Mucosa of descending colon (tissue), 3 donors: Measurements from ENCODE around the gene NTF3. TPM values are rescaled to one million over a fixed set of nuclear protein-coding genes. Genes with fewer than 3 reads are reported as not detected.

Source experiments
- ATAC-seq: fragments of 200-7000 bp; cut with Tn5 transposase; one replicate; pipeline ENCODE4 v1.9.1; 2020; ENCODE audit warnings: mild to moderate bottlenecking, moderate library complexity
- DNase-seq, 3 donors: peaks; one replicate each; pipeline ENCODE4 v3.0.0-alpha.2; 2020
- H3K36me3 ChIP-seq: fragments of 200-600 bp; one replicate; pipeline ENCODE4 v1.8.0; 2021; ENCODE audit warnings: low read depth, mild to moderate bottlenecking
- H3K4me1 ChIP-seq: fragments of 200-600 bp; one replicate; pipeline ENCODE4 v1.8.0; 2021; ENCODE audit warnings: low read depth, mild to moderate bottlenecking
- H3K4me3 ChIP-seq: fragments of 200-600 bp; one replicate; pipeline ENCODE4 v1.8.0; 2021; ENCODE audit warnings: mild to moderate bottlenecking
- H3K9me3 ChIP-seq: fragments of 200-600 bp; one replicate; pipeline ENCODE4 v1.8.0; 2021; ENCODE audit warnings: mild to moderate bottlenecking
- intact Hi-C, 2 donors: fragments of 100-400 bp; cut with DNase I in 1 of 2; cut with micrococcal nuclease in 1 of 2; formaldehyde crosslinking; loops; one replicate each; pipeline versions ENCODE4 v1.11.0 to v1.11.1; 2022; cut with DNase I, micrococcal nuclease
- total RNA-seq, 3 donors: library from RNA; stranded (reverse); fragmentation: NEBNext Ultra II Directional in 2 of 3; extraction: Animal tissue kit (Norgen Biotek cat#: 25700) in 2 of 3; gene quantifications; one replicate each; pipeline versions ENCODE4 v1.2.1 to v1.2.4, GENCODE V29; 2021 to 2023
- TF ChIP-seq, protein P1 (sequence below): fragments of 200-600 bp; IDR thresholded peaks from one replicate; pipeline ENCODE4 v1.8.0; 2022; ENCODE audit warnings: antibody characterized with exemption, mild to moderate bottlenecking
- donor health status: DM: no; HTN: no; CAD: no; lungs with moderate emphysema.
- donor health status: DM: no; HTN: no; CAD: no.
- donor health status: DM: no; HTN: yes; CAD: no.

The NTF3 gene
- total RNA-seq, 3 donors from 2014 or later: 0.58 to 1.4 (median 1.4) TPM

DNA sequence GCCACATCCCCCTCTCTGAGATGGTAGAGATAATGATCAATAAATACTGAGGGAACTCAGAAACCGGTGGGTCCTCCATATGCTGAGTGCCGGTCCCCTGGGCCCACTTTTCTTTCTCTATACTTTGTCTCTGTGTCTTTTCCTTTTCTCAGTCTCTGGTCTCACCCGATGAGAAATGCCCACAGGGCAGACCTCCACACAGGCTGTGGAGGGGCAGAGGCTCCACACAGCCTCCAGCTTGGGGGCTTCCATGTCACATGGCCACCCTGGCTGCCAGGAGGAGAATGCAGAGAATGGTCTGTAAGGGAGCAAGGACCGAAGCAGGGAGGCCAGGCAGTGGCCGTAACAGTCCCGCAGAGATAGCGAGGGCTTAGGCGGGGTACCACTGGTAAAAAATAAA is 105.9 kb downstream of the NTF3 start:
- Histone ChIP-seq H3K4me3 (no peak overlapping the region), H3K9me3 (no peaks in the 10 kb centered on the region), H3K36me3 (no peaks in the 10 kb centered on the region), H3K4me1 (no peaks in the 10 kb centered on the region)
- TF ChIP-seq, protein P1, sequence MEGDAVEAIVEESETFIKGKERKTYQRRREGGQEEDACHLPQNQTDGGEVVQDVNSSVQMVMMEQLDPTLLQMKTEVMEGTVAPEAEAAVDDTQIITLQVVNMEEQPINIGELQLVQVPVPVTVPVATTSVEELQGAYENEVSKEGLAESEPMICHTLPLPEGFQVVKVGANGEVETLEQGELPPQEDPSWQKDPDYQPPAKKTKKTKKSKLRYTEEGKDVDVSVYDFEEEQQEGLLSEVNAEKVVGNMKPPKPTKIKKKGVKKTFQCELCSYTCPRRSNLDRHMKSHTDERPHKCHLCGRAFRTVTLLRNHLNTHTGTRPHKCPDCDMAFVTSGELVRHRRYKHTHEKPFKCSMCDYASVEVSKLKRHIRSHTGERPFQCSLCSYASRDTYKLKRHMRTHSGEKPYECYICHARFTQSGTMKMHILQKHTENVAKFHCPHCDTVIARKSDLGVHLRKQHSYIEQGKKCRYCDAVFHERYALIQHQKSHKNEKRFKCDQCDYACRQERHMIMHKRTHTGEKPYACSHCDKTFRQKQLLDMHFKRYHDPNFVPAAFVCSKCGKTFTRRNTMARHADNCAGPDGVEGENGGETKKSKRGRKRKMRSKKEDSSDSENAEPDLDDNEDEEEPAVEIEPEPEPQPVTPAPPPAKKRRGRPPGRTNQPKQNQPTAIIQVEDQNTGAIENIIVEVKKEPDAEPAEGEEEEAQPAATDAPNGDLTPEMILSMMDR: no peak
- ATAC-seq (no peak), DNase-seq (no peak)
- intact Hi-C loops: no loop called here
